GM13976 (cell line): ENCODE data around the gene NGEF.

Experiments
- DNase-seq: peaks from one replicate; pipeline ENCODE4 v3.0.0; 2012; ENCODE audit warnings: low spot score
- CTCF ChIP-seq: IDR thresholded peaks from 2 replicates; pipeline ENCODE4 v1.5.1; 2012; ENCODE audit warnings: borderline replicate concordance, mild to moderate bottlenecking; ENCODE audit not compliant: insufficient read depth; ENCODE audit errors: extremely low read depth, missing control alignments, control extremely low read depth
- in situ Hi-C: fragments of 300-500 bp; cut with MboI; formaldehyde crosslinking; loops from one replicate; pipeline ENCODE4 v1.12.0; 2022; ENCODE audit warnings: low sequenced_read_pairs, mixed read lengths, inconsistent platforms; ENCODE audit not compliant: unreplicated experiment

Gene NGEF

GRCh38 chr2:232981356-232981755 is 31.7 kb downstream of the NGEF start:
- TF ChIP-seq CTCF = no peak
- DNase-seq = no peak
- in situ Hi-C loops = no loop called here

DNA sequence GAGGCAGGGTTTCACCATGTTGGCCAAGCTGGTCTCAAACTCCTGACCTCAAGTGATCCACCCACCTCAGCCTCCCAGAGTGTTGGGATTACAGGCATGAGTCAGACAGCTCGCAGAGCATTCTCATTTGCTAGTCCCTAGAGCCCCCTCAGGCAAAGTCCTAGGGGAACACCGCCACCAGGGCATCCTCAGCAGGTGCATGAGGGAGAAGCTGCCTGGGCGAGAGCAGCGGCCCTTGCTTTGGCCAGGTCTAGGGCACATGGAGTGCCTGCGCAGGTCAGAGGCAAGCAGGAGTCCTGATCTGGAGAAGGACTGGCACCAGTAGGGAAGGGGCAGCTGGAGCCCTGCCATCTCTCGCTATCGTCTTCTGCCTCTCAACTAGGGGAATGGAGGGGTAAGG is 32.4 kb downstream of the NGEF start:
- in situ Hi-C loops = no loop called here
- no peak for DNase-seq
- no peak for TF ChIP-seq CTCF

- TF ChIP-seq CTCF = no peak
- no peak for DNase-seq
- in situ Hi-C loops = no loop called here
These were observed 33.1 kb downstream of the NGEF start for GRCh38 chr2:232979871-232980461.

- DNase-seq = no peak
- in situ Hi-C loops = no loop called here
- no peak for TF ChIP-seq CTCF
These were observed 35.6 kb downstream of the NGEF start for GRCh38 chr2:232977438-232977971.

DNA sequence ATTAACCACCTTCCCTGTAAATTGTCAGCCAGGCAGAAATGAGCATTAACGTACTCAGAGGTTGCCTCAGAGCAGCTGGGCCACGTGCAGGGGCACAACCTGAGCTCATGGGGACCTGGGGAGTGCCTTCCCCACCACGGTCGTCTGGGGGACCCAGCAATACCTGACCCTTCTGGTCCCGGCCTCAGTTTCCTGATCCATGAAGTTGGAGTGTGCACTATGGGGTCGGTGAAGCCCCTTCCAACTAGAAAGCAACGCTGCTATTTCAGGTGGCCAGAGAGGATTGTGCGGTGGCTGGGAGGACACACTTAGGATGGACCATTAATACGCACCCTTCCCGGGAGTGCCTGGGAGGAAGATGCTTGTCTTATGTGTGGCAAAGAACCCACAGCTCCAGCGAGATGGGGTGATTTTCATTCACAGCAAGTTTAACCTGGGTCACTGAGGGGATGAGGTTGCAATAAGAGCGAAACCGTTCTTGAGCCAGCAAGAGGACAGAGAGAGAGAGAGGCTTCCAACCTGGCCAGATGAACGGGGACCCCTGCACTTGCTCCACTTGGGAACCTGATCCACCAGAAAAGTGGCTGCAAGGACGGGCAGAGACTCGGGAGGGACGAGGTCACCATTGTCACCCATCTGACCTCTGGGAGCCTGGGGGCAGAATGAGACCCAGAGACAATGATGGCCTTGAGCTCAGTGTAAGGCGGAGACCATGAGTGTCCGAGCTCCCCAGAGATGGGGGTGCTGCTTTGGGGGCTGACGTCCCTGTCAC is 36.2 kb downstream of the NGEF start:
- no peak for DNase-seq
- no peak for TF ChIP-seq CTCF
- in situ Hi-C loops = no loop called here

DNA sequence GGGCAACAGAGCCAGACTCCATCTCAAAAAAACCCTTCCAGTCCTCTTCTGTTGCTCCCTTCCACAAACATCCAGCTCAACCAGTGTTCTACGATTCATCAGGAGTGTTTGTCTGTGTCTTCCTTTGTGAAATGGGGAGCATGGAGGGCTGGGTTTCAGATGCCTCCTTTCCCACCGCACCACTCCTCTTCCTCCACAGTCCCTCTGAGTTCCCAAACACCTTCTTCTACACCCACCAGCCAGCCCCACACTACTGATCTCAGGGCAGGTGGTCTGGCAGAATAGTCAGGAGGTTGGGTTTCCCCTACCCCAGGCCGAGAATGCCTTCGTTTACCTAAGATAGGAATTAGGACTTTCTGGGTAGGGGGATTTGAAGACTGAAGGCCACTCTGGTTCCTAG is 36.9 kb downstream of the NGEF start:
- TF ChIP-seq CTCF = no peak
- DNase-seq = no peak
- in situ Hi-C loops = no loop called here
